ENCODE measurements around the gene GPC6. TPM values are rescaled to one million over a fixed set of nuclear protein-coding genes. Genes with fewer than 3 reads are reported as not detected.

The GPC6 gene
- total and polyA plus RNA-seq, 4 donors, result 5.9 to 29.1 (median 18.2) TPM

DNA sequence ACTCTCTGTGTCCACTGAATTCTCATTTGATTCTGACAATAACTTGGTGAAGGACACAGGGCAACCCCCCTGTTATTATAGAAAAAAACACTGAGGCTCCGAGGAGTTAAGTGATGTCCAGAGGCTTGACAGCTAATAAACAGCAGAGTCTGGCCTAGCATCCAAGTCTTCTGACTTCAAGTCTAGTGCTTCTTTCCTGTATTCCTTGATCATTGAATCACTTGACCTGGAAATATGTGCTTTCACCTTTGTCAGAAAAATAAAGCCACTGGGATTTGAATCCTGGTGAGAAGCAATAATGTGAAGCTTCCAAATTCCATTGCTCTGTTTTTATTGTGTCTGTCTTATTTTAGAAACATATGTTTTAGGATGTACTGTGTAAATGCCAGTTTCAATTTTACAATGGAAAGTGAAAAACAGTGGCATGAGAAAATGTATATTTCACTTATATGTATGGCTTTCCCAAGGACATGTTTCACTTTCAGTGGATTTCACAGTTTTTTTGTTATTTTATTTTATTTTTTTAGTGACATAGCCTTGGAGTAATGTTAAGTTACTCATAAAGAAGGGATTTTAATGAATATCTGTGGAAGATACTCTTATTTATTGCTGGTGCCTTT lies 190.2 kb downstream of the GPC6 start:
- H3K9me3 ChIP-seq (ENCODE audit: control insufficient read depth in 4 of 4, low read length in 3 of 4), result no peaks in the 10 kb centered on the region
- WGBS, result 85% methylated on average over 1 of the region's 1 CpG
- TF ChIP-seq HNF4A (conservative IDR thresholded peaks at IDR 0.05), result no peak
- TF ChIP-seq, protein P1, sequence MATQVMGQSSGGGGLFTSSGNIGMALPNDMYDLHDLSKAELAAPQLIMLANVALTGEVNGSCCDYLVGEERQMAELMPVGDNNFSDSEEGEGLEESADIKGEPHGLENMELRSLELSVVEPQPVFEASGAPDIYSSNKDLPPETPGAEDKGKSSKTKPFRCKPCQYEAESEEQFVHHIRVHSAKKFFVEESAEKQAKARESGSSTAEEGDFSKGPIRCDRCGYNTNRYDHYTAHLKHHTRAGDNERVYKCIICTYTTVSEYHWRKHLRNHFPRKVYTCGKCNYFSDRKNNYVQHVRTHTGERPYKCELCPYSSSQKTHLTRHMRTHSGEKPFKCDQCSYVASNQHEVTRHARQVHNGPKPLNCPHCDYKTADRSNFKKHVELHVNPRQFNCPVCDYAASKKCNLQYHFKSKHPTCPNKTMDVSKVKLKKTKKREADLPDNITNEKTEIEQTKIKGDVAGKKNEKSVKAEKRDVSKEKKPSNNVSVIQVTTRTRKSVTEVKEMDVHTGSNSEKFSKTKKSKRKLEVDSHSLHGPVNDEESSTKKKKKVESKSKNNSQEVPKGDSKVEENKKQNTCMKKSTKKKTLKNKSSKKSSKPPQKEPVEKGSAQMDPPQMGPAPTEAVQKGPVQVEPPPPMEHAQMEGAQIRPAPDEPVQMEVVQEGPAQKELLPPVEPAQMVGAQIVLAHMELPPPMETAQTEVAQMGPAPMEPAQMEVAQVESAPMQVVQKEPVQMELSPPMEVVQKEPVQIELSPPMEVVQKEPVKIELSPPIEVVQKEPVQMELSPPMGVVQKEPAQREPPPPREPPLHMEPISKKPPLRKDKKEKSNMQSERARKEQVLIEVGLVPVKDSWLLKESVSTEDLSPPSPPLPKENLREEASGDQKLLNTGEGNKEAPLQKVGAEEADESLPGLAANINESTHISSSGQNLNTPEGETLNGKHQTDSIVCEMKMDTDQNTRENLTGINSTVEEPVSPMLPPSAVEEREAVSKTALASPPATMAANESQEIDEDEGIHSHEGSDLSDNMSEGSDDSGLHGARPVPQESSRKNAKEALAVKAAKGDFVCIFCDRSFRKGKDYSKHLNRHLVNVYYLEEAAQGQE (IDR thresholded peaks at IDR 0.05), result no peak
- TF ChIP-seq FOXA1 (IDR thresholded peaks at IDR 0.05), result no peak
- TF ChIP-seq SP1 (IDR thresholded peaks at IDR 0.05), result no peak
- no peak for TF ChIP-seq TAF1 (conservative IDR thresholded peaks at IDR 0.05)
- TF ChIP-seq GABPA (IDR thresholded peaks at IDR 0.05 in 1 of 2, conservative IDR thresholded peaks at IDR 0.05 in 1 of 2), result no peak
- TF ChIP-seq, protein P2, sequence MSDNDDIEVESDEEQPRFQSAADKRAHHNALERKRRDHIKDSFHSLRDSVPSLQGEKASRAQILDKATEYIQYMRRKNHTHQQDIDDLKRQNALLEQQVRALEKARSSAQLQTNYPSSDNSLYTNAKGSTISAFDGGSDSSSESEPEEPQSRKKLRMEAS (IDR thresholded peaks at IDR 0.05), result no peak
- DNase-seq (ENCODE audit: low spot score), result no peak
- no peak overlapping the region for H3K9ac ChIP-seq (ENCODE audit: low read depth in 1 of 2, low read length in 2 of 2)
- peaks cover 1 to 5% (median 3%) of the 10 kb centered on the region in 4 donors for H3K4me1 ChIP-seq (ENCODE audit: control insufficient read depth in 4 of 4, insufficient read depth in 4 of 4, low read length in 3 of 4)
- no peak overlapping the region for H3K4me3 ChIP-seq (ENCODE audit: low read depth in 1 of 3, low read length in 3 of 3)
- H3K27me3 ChIP-seq (ENCODE audit: control insufficient read depth in 4 of 4, insufficient read depth in 4 of 4, low read length in 3 of 4), result no peaks in the 10 kb centered on the region
- no peak overlapping the region for H3K27ac ChIP-seq (ENCODE audit: low read depth in 1 of 2, low read length in 2 of 2)
- H3K36me3 ChIP-seq (ENCODE audit: control insufficient read depth in 4 of 4, insufficient read depth in 3 of 4, low read depth in 1 of 4, low read length in 3 of 4), result no peaks in the 10 kb centered on the region

DNA sequence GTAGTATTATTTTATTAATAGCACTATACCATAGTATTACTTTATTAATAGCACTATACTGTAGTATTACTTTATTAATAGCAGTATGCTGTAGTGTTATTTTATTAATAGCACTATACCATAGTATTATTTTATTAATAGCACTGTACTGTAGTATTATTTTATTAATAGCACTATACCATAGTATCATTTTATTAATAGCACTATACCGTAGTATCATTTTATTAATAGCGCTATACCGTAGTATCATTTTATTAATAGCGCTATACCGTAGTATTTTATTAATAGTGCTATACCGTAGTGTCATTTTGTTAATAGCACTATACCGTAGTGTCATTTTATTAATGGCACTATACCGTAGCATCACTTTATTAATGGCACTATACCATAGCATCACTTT lies 191.8 kb downstream of the GPC6 start:
- TF ChIP-seq TAF1 (conservative IDR thresholded peaks at IDR 0.05) (no peak), EGR1 (IDR thresholded peaks at IDR 0.05; ENCODE audit: low read depth in 2 of 2) (no peak), FOXA2 (IDR thresholded peaks at IDR 0.05) (no peak), HNF4G (IDR thresholded peaks at IDR 0.05) (no peak), HNF4A (conservative IDR thresholded peaks at IDR 0.05) (no peak), JUND (IDR thresholded peaks at IDR 0.05) (no peak), RXRA (IDR thresholded peaks at IDR 0.05) (no peak), RAD21 (IDR thresholded peaks at IDR 0.05) (no peak)
- TF ChIP-seq, protein P3, sequence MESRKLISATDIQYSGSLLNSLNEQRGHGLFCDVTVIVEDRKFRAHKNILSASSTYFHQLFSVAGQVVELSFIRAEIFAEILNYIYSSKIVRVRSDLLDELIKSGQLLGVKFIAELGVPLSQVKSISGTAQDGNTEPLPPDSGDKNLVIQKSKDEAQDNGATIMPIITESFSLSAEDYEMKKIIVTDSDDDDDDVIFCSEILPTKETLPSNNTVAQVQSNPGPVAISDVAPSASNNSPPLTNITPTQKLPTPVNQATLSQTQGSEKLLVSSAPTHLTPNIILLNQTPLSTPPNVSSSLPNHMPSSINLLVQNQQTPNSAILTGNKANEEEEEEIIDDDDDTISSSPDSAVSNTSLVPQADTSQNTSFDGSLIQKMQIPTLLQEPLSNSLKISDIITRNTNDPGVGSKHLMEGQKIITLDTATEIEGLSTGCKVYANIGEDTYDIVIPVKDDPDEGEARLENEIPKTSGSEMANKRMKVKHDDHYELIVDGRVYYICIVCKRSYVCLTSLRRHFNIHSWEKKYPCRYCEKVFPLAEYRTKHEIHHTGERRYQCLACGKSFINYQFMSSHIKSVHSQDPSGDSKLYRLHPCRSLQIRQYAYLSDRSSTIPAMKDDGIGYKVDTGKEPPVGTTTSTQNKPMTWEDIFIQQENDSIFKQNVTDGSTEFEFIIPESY (IDR thresholded peaks at IDR 0.05), result no peak
- TF ChIP-seq, protein P4, sequence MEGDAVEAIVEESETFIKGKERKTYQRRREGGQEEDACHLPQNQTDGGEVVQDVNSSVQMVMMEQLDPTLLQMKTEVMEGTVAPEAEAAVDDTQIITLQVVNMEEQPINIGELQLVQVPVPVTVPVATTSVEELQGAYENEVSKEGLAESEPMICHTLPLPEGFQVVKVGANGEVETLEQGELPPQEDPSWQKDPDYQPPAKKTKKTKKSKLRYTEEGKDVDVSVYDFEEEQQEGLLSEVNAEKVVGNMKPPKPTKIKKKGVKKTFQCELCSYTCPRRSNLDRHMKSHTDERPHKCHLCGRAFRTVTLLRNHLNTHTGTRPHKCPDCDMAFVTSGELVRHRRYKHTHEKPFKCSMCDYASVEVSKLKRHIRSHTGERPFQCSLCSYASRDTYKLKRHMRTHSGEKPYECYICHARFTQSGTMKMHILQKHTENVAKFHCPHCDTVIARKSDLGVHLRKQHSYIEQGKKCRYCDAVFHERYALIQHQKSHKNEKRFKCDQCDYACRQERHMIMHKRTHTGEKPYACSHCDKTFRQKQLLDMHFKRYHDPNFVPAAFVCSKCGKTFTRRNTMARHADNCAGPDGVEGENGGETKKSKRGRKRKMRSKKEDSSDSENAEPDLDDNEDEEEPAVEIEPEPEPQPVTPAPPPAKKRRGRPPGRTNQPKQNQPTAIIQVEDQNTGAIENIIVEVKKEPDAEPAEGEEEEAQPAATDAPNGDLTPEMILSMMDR (IDR thresholded peaks at IDR 0.05; ENCODE audit: low read depth, low read length, missing input control), result no peak
- TF ChIP-seq, protein P5, sequence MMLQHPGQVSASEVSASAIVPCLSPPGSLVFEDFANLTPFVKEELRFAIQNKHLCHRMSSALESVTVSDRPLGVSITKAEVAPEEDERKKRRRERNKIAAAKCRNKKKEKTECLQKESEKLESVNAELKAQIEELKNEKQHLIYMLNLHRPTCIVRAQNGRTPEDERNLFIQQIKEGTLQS (IDR thresholded peaks at IDR 0.05), result no peak
- TF ChIP-seq, protein P1 (IDR thresholded peaks at IDR 0.05), result no peak
- 97% methylated on average over 8 of the region's 8 CpGs for WGBS
- no peak overlapping the region for H3K9ac ChIP-seq (ENCODE audit: low read depth in 1 of 2, low read length in 2 of 2)
- H3K27me3 ChIP-seq (ENCODE audit: control insufficient read depth in 4 of 4, insufficient read depth in 4 of 4, low read length in 3 of 4), result no peaks in the 10 kb centered on the region
- no peaks in the 10 kb centered on the region for H3K36me3 ChIP-seq (ENCODE audit: control insufficient read depth in 4 of 4, insufficient read depth in 3 of 4, low read depth in 1 of 4, low read length in 3 of 4)
- no peak overlapping the region for H3K27ac ChIP-seq (ENCODE audit: low read depth in 1 of 2, low read length in 2 of 2)
- no peaks in the 10 kb centered on the region for H3K9me3 ChIP-seq (ENCODE audit: control insufficient read depth in 4 of 4, low read length in 3 of 4)
- peaks cover 0 to 5% (median 4%) of the 10 kb centered on the region in 4 donors for H3K4me1 ChIP-seq (ENCODE audit: control insufficient read depth in 4 of 4, insufficient read depth in 4 of 4, low read length in 3 of 4)
- no peak for DNase-seq (ENCODE audit: low spot score)
- no peak overlapping the region for H3K4me3 ChIP-seq (ENCODE audit: low read depth in 1 of 3, low read length in 3 of 3)

All from liver (tissue), 9 donors.